Stimulated activated CD4-positive, alpha-beta T cell treated with anti-CD3 and anti-CD28 coated beads, Interleukin-4, amount 100 ng/mL, for 24 hours (primary cell): Measurements from ENCODE around the gene CADPS.

Source experiments
- DNase-seq: peaks from one replicate; pipeline ENCODE4 v3.0.0-alpha.2; 2020

CADPS gene

GRCh38 chr3:62872318-62872717 is 2.9 kb downstream of the CADPS start:
- DNase-seq = no peak

- no peak for DNase-seq
Measured at GRCh38 chr3:62870321-62870720, 4.9 kb downstream of the CADPS start.

- no peak for DNase-seq
Measured at GRCh38 chr3:62863648-62864047, 11.6 kb downstream of the CADPS start.

- no peak for DNase-seq
Measured at GRCh38 chr3:62859203-62859791, 15.9 kb downstream of the CADPS start.

GRCh38 chr3:62845996-62846395 is 29.2 kb downstream of the CADPS start:
- no peak for DNase-seq

- no peak for DNase-seq
Measured at GRCh38 chr3:62843508-62843907, 31.7 kb downstream of the CADPS start.

GRCh38 chr3:62839748-62840147 is 35.5 kb downstream of the CADPS start:
- no peak for DNase-seq

- no peak for DNase-seq
Measured at GRCh38 chr3:62837145-62837787, 38.0 kb downstream of the CADPS start.

- DNase-seq = no peak
Measured at GRCh38 chr3:62835554-62836236, 39.5 kb downstream of the CADPS start.

GRCh38 chr3:62833538-62833937 is 41.7 kb downstream of the CADPS start:
- no peak for DNase-seq

- no peak for DNase-seq
Measured at GRCh38 chr3:62832553-62832952, 42.7 kb downstream of the CADPS start.

- DNase-seq = no peak
Measured at GRCh38 chr3:62830727-62831322, 44.4 kb downstream of the CADPS start.

GRCh38 chr3:62827550-62827949 is 47.7 kb downstream of the CADPS start:
- no peak for DNase-seq

- DNase-seq = no peak
Measured at GRCh38 chr3:62824965-62825592, 50.1 kb downstream of the CADPS start.

- DNase-seq = no peak
Measured at GRCh38 chr3:62823461-62824050, 51.7 kb downstream of the CADPS start.

GRCh38 chr3:62822905-62823304 is 52.3 kb downstream of the CADPS start:
- no peak for DNase-seq

- no peak for DNase-seq
Measured at GRCh38 chr3:62818347-62818746, 56.9 kb downstream of the CADPS start.

- DNase-seq = no peak
Measured at GRCh38 chr3:62817678-62818077, 57.5 kb downstream of the CADPS start.

- DNase-seq = no peak
Measured at GRCh38 chr3:62815981-62816380, 59.2 kb downstream of the CADPS start.

- DNase-seq = no peak
Measured at GRCh38 chr3:62812631-62813030, 62.6 kb downstream of the CADPS start.

- DNase-seq = no peak
Measured at GRCh38 chr3:62811119-62811518, 64.1 kb downstream of the CADPS start.

GRCh38 chr3:62809369-62809768 is 65.8 kb downstream of the CADPS start:
- DNase-seq = no peak
